GM23248 (cell line): Measurements from ENCODE around the gene ADAT1.

Source experiments
- EZH2 ChIP-seq: fragments of 200-600 bp; sonication (generic); IDR thresholded peaks from 2 replicates; pipeline ENCODE4 v1.6.1; 2018; ENCODE audit warnings: antibody characterized with exemption, mild to moderate bottlenecking; ENCODE audit not compliant: insufficient read depth, poor library complexity, severe bottlenecking
- EZH2phosphoT487 ChIP-seq: fragments of 200-600 bp; sonication (generic); IDR thresholded peaks from 2 replicates; pipeline ENCODE4 v1.6.1; 2018; ENCODE audit warnings: antibody characterized with exemption, moderate library complexity, mild to moderate bottlenecking, low read depth; ENCODE audit not compliant: insufficient read depth

GRCh38 chr16:75606507-75606906 lies 16.6 kb downstream of the ADAT1 start:
- TF ChIP-seq EZH2 (no peak), EZH2phosphoT487 (no peak)
